Hepatocyte (in vitro differentiated cells): ENCODE results near the gene CD28. TPM values are rescaled to one million over a fixed set of nuclear protein-coding genes. Genes with fewer than 3 reads are reported as not detected.

ENCODE experiments used
- DNase-seq: peaks from one replicate; pipeline ENCODE4 v3.0.0-alpha.2; 2016; ENCODE audit warnings: low spot score
- H2AFZ ChIP-seq: fragments of 200-600 bp; sonication (generic); 2 replicates; pipeline ENCODE4 v1.6.0; 2016; ENCODE audit warnings: antibody characterized with exemption, mild to moderate bottlenecking
- H3K27ac ChIP-seq: fragments of 200-600 bp; sonication (generic); 2 replicates; pipeline ENCODE4 v1.5.1; 2016; ENCODE audit warnings: mild to moderate bottlenecking
- H3K27me3 ChIP-seq: fragments of 200-600 bp; sonication (generic); 2 replicates; pipeline ENCODE4 v1.6.1; 2016
- H3K36me3 ChIP-seq: fragments of 200-600 bp; sonication (generic); replicated peaks from 2 replicates; pipeline ENCODE4 v1.5.1; 2016; ENCODE audit warnings: low read depth; ENCODE audit not compliant: insufficient read depth
- H3K4me1 ChIP-seq: fragments of 200-600 bp; sonication (generic); 2 replicates; pipeline ENCODE4 v1.5.1; 2016; ENCODE audit warnings: mild to moderate bottlenecking, moderate library complexity; ENCODE audit not compliant: insufficient read depth
- H3K4me2 ChIP-seq: fragments of 200-600 bp; sonication (generic); 2 replicates; pipeline ENCODE4 v1.6.0; 2016
- H3K4me3 ChIP-seq: fragments of 200-600 bp; sonication (generic); 2 replicates; pipeline ENCODE4 v1.5.1; 2016; ENCODE audit warnings: mild to moderate bottlenecking
- H3K79me2 ChIP-seq: fragments of 200-600 bp; sonication (generic); 2 replicates; pipeline ENCODE4 v1.6.0; 2017; ENCODE audit warnings: mild to moderate bottlenecking
- H3K9me2 ChIP-seq: fragments of 200-600 bp; sonication (generic); replicated peaks from 2 replicates; pipeline ENCODE4 v1.6.0; 2017; ENCODE audit warnings: mild to moderate bottlenecking; ENCODE audit not compliant: insufficient read depth
- H3K9me3 ChIP-seq: fragments of 200-600 bp; sonication (generic); 2 replicates; pipeline ENCODE4 v1.5.1; 2016; ENCODE audit warnings: low read depth, mild to moderate bottlenecking
- H4K20me1 ChIP-seq: fragments of 200-600 bp; sonication (generic); 2 replicates; pipeline ENCODE4 v1.6.0; 2016; ENCODE audit warnings: mild to moderate bottlenecking; ENCODE audit not compliant: insufficient read depth, poor library complexity, severe bottlenecking
- CTCF ChIP-seq: fragments of 200-600 bp; sonication (generic); IDR thresholded peaks from 2 replicates; pipeline ENCODE4 v1.5.1; 2016; ENCODE audit warnings: antibody characterized with exemption, mild to moderate bottlenecking; ENCODE audit not compliant: poor library complexity
- EZH2 ChIP-seq: fragments of 200-600 bp; sonication (generic); IDR thresholded peaks from 2 replicates; pipeline ENCODE4 v1.6.1; 2016; ENCODE audit warnings: antibody characterized with exemption, mild to moderate bottlenecking, borderline replicate concordance
- EZH2phosphoT487 ChIP-seq: fragments of 200-600 bp; sonication (generic); IDR thresholded peaks from one replicate; pipeline ENCODE4 v1.6.1; 2018; ENCODE audit warnings: antibody characterized with exemption, mild to moderate bottlenecking, low read depth, moderate library complexity; ENCODE audit not compliant: unreplicated experiment, severe bottlenecking
- WGBS: methylation state at CpG from one replicate; pipeline ENCODE4 v1.1.6; 2016; ENCODE audit warnings: low lambda C conversion rate; ENCODE audit errors: missing lambda C conversion rate; 5-methylcytosine and 5-hydroxymethylcytosine counted together
- polyA plus RNA-seq: library from polyadenylated mRNA; unstranded; fragments of >200 nt; fragmentation: Nextera tagmentation; extraction: Ambion mirVana; gene quantifications from 2 replicates; pipeline ENCODE4 v1.2.1, GENCODE V29; 2016
- total RNA-seq: library from RNA; depleted of rRNA; stranded (reverse); fragments of >200 nt; gene quantifications from 2 replicates; pipeline ENCODE4 v1.2.3, GENCODE V29; 2014

The CD28 gene
- total and polyA plus RNA-seq, 2 experiments from 2014 or later, result not detected

DNA sequence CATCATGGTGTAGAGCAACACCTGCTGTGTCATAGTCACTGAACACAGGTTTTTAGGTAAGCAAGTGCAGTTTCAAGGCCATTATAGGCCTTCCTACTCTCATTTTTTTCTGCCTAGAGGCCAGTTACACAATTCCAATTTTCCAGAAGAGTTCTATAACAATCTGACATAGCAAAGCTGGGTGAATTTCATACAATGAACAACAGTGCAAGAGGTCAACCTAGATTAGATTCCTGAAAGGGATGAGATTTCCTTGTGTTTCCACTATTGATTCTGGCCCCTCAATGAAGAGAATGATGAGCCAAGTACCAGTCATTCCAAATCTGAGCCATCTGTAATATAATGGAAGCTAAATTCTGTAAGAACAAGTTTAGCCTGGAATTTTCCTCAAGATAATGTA lies 15.3 kb upstream of the CD28 start:
- no peaks in the 10 kb centered on the region for H3K9me2 ChIP-seq
- H3K4me2 ChIP-seq, result no peak overlapping the region
- TF ChIP-seq CTCF (no peak), EZH2phosphoT487 (no peak), EZH2 (no peak)
- no peaks in the 10 kb centered on the region for H3K27me3 ChIP-seq
- H2AFZ ChIP-seq, result no peak overlapping the region
- no peak for DNase-seq
- peaks cover 5% of the 10 kb centered on the region for H3K4me1 ChIP-seq
- H3K27ac ChIP-seq, result no peak overlapping the region
- H3K36me3 ChIP-seq, result no peaks in the 10 kb centered on the region
- no peak overlapping the region for H3K4me3 ChIP-seq
- no peaks in the 10 kb centered on the region for H3K9me3 ChIP-seq
- no peaks in the 10 kb centered on the region for H3K79me2 ChIP-seq
- no peaks in the 10 kb centered on the region for H4K20me1 ChIP-seq

DNA sequence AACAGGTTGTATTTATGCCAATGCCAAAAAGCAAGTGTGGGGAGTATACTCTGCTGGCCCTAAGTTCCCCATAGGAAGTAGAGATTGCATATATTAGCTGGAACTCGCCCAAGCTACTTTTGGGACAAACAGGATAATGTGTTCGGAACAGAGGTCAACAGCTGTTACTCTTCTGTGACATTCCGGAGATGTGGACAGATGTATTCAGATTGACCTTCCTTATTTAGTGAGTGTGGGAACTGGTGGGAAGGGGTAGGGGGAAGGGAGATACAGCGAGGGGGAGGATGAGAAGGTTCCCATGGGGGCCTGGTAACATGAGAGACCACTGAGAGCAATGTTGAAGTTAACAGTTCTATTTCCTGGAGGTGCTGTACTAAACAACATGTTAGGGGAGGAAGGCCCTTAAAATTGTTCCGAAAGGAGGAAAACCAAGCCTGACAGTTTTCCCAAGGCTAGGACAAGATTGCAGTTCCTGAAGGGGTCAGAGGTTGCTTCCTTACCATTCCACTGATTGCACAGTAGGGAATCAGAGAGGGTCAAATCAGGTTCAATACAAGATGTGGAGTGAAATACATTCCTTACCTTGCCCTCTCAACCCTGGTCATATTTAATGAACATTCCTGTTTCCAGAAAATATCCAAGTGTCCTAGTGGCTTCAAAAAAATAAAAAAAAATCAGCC lies 14.3 kb upstream of the CD28 start:
- no peaks in the 10 kb centered on the region for H3K9me2 ChIP-seq
- no peaks in the 10 kb centered on the region for H3K9me3 ChIP-seq
- H3K4me3 ChIP-seq, result no peak overlapping the region
- H3K27me3 ChIP-seq, result no peaks in the 10 kb centered on the region
- H3K27ac ChIP-seq, result no peak overlapping the region
- no peaks in the 10 kb centered on the region for H4K20me1 ChIP-seq
- no peak overlapping the region for H3K4me2 ChIP-seq
- WGBS, result 73% methylated on average over 5 of the region's 5 CpGs
- DNase-seq, result no peak
- TF ChIP-seq CTCF (no peak), EZH2 (no peak), EZH2phosphoT487 (no peak)
- no peaks in the 10 kb centered on the region for H3K79me2 ChIP-seq
- H3K4me1 ChIP-seq, result peaks cover 5% of the 10 kb centered on the region
- no peak overlapping the region for H2AFZ ChIP-seq
- H3K36me3 ChIP-seq, result no peaks in the 10 kb centered on the region

DNA sequence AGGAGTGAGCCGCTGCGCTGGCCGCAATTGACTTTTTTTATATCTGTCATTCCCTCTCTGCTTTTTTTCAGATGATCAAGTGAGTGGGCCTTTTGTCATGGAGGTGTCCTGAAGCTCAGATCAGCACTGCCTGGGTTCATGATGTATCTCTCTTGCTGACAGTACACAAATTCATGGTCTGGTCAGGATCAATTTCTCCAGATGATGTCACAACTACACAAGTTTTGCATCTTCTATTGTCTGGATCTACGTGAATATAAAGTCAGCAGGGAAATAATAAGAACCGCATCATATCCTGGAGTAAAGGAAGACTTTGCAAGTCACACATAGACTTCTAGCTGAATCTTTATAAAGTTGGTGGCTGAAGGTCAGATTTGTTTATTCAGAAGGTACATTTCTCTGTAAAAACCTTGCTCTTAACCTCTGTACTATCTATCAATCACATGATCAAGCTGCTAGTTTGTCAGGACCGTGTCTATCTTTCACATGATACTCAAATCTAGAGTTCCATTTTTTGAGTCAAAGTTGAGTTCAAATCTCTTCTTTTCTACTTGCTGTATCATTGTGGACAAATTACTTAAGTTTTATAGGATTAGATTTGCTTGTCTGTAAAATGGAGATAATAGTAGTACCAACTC lies 13.1 kb upstream of the CD28 start:
- H3K27me3 ChIP-seq, result no peaks in the 10 kb centered on the region
- peaks cover 5% of the 10 kb centered on the region for H3K4me1 ChIP-seq
- DNase-seq, result no peak
- H4K20me1 ChIP-seq, result no peaks in the 10 kb centered on the region
- no peaks in the 10 kb centered on the region for H3K9me3 ChIP-seq
- WGBS, result 89% methylated on average over 6 of the region's 6 CpGs
- no peaks in the 10 kb centered on the region for H3K79me2 ChIP-seq
- no peak overlapping the region for H3K4me3 ChIP-seq
- no peaks in the 10 kb centered on the region for H3K36me3 ChIP-seq
- H3K4me2 ChIP-seq, result no peak overlapping the region
- H3K9me2 ChIP-seq, result no peaks in the 10 kb centered on the region
- TF ChIP-seq CTCF (no peak), EZH2phosphoT487 (no peak), EZH2 (no peak)
- no peak overlapping the region for H3K27ac ChIP-seq
- no peak overlapping the region for H2AFZ ChIP-seq
